A549 treated with AZD9567 at 1 μM for 4 hours (cell line): ENCODE data around the gene DECR2. TPM values are rescaled to one million over a fixed set of nuclear protein-coding genes. Genes with fewer than 3 reads are reported as not detected.

ENCODE experiments used
- total RNA-seq: library from RNA; stranded (reverse); fragments of 200-300 nt; extraction: Qiagen RNA extraction; gene quantifications from 5 replicates; pipeline ENCODE4 v1.2.3, GENCODE V29; 2022; ENCODE audit not compliant: insufficient read depth

DECR2 gene, protein sequence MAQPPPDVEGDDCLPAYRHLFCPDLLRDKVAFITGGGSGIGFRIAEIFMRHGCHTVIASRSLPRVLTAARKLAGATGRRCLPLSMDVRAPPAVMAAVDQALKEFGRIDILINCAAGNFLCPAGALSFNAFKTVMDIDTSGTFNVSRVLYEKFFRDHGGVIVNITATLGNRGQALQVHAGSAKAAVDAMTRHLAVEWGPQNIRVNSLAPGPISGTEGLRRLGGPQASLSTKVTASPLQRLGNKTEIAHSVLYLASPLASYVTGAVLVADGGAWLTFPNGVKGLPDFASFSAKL
- total RNA-seq: 22.9 to 32.3 TPM (median 31.6 TPM) in 5 replicates

DNA sequence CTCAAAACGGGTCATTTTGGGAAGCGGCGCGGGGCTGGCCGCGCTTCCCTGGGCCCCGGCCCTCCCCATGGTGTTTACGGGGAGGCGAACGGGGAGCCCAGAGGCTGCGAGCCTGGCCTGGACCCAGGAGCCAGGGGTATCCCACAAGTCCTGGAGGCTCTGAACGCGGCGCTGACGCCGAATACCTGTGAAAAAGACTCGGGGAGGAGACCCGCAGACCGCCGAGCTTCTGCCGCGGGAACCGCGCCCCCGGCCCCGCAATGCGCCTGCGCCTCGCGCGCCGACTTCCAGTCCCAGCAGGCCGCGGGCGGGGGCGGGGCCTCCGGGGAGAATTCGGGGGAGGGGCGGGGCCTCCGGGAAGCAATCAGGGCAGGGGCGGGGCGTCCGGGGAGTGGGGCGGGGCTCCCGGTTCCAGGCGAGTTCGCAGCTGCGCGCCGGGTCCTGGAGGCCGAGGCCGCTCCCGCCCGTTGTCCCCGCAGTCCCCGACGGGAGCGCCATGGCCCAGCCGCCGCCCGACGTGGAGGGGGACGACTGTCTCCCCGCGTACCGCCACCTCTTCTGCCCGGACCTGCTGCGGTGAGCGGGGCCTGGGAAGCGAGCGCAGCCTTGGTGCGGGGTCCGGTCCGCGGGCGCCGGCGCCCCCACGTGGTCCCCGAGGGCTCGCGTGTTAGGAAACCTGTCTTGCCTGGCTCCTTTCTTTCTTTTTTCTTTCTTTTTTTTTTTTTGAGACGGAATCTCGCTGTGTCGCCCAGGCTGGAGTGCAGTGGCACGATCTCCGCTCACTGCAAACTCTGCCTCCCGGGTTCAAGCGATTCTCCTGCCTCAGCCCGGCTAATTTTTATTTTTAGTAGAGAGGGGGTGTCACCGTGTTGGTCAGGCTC is at the start of gene DECR2:
DECR2 (plus strand) TSS at position 418 of the 881 bp plus-strand sequence; CDS start at position 497, 79 bp downstream.

DNA sequence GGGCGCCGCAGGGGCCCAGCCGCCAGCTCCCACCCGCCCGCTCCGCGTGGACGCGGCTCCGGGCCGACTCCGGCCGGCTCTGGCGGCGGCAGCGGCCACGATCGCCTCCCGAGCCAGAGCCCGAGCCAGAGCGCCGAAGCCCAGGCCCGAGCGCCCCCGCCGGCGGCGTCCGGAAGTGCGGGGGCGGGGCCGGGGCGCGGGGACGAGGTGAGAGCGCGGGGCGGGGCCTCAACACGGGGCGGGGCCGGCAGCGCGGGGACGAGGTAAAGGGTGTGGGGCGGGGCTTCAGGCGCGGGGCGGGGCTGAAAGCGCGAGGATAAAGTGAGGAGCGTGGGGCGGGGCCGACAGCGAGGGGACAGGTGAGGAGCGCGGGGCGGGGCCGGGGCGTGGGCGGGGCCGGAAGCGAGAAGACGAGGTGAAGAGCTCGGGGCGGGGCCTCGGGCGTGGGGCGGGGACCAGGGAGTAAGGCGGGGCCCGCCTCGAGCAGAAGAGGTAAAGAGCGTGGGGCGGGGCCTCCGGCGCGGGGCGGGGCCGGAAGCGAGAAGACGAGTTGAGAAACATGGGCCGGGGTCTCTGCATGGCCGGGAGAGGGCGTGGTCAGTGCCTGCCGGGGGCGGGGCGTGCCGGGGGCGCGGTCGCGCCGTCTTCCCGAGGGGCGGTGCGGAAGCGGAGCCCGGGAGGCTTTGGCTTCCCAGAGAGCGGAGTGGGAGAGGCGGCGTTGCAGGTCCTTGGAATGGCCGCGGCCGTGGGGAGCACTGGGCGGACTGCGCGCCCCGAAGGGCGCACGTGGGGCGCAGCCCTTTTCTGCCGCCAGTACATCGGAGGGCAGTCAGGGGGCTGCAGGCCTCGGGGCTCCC is 48.9 kb upstream of the DECR2 start, which contains the start of gene AXIN1:
AXIN1 (minus strand) TSS at position 177 of the 857 bp plus-strand sequence. CDS start 5,698 bp downstream, outside the sequence.

DNA sequence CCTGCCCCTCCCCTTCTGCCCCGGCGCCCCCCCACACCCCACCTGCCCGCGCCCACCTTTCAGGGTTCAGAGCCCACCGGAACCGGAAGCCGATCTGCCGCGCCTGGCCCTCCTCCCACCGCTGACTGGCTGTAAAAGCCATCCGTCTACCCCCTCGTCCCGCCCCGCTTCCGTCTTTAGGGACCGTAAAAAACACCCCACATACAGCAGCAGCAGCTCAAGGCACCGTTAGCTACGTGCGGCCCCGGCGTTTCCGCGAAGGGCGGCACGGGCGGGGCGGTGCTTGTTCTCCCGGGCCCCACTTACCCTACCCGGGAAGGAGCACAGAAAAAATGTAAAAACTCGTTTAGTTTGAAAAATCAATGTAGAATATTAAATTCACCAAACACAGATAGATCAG is 31.2 kb upstream of the DECR2 start, which contains the start of gene MRPL28:
MRPL28 (minus strand) TSS at position 96 of the 400 bp plus-strand sequence. CDS start 320 bp downstream, outside the sequence.

DNA sequence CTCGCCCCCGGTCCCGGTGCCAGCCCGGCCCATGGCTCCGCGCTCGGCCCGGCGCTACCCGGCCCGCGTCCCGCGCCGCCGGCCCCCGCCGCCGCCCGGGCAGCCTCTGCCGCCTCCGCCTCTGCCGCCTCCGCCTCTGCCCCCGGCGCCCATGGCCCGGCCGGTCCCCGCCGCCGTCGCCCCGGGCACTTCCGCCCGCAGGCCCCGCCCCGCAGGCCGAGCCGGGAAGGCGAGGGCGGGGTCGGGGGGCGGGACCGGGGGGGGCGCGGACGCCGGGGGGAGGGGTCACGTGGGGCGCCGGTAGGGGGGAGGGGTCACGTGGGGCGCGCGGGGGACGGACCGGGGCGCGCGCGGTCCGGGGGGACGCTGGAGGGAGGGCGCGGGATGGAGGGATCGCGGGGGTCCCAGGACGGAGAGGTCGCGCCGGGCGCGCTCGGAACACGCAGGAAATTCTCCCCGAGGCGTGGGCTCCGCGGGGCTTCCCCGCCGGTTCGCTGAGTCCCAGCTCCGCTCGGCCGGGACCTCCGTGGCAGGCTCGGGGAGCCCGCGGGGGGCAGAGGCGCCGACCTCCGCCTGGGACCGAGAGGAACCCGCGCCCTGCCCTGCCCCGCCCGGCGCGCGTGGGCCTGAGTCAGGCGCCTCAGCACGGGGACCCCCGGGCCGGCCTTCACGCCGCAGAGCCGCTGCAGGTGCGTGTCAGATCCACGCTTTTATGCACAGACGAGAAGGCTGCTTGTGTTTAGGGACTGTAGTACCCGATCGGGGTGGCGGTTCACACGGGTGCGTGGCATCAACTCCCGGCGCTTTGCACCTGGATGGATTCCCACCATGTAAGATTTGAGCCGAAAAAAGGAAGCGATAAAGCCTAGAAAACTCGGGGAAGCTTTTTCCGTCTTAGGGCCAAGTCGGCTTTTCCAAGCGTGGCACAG is 19.6 kb upstream of the DECR2 start, which contains the start of gene PGAP6:
PGAP6 (minus strand) TSS at position 190 of the 929 bp plus-strand sequence; CDS start at position 33, 157 bp downstream.

DNA sequence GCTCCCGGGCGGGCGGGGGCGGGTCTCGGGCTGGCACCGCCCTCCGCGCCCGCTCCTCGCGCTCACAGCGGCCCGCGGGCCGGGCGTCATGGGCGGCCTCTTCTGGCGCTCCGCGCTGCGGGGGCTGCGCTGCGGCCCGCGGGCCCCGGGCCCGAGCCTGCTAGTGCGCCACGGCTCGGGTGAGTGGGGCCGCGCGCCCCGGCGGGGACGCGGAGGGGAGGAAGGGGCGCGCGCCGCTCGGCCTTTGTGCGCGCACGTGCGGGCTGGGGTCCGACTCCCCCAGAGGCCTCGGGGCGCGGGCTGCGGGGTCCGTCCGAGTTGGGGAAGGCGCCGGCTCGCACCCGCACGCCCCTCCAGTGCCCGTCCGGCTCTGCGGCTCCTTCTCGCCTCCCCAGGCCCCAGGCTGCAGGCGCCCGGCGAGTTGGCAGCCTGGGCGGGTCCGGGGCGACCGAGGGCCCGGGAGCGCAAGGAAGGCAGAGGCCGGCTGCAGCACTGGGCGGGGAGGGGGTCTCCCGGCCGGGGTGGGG is 4.5 kb upstream of the DECR2 start, which contains the start of gene NME4:
NME4 (plus strand) TSS at position 65 of the 527 bp plus-strand sequence; CDS start at position 89, 24 bp downstream.

DNA sequence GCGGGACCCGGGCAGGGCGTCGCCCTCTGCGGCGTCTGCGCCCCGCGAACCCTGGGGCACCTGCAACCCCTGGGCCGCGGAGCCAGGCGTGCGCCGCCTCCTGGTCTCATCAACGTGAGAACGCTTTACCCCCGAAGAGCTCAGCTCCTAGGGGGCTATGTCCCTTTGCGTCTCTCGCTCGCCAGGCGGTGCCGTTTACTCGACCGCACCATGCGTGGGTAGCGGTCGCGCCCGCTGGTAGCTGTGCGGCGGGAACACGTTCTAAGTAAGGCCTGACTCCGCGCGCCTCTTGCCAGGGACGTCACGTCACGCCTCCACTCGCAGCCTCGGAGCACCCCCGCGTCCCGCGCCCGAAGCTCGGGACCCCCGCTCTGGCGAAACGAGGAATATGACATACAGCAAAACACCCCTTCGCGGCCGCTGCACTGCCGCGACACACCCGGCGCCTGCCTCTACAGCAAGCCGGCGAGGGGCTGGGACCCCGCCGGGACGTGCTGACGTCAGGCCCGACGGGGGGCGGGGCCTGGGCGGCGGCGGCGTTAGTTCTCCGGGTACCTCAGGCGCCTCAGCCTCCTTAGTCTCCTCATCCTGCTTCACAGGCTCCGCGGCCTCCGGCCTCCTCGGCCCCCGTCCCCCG is 23.5 kb downstream of the DECR2 start, which contains the start of gene RAB11FIP3:
RAB11FIP3 (plus strand) TSS at position 568 of the 637 bp plus-strand sequence. CDS start 358 bp downstream, outside the sequence.

Other genes starting within 250 kb of the DECR2 start
- gene HBZ, start 249.2 kb upstream of the DECR2 start, total RNA-seq: 0.18 TPM in 1 of 5 replicates, not detected in the others
- not detected in 5 replicates for gene HBM, start 235.9 kb upstream of the DECR2 start, total RNA-seq
- gene HBA2, start 229.0 kb upstream of the DECR2 start, total RNA-seq: 0.29 to 1.0 TPM (median 1.0 TPM) in 3 of 5 replicates, not detected in the others
- gene HBA1, start 225.2 kb upstream of the DECR2 start, total RNA-seq: 1.2 to 1.9 TPM (median 1.5 TPM) in 4 of 5 replicates, not detected in the other
- gene HBQ1, start 221.4 kb upstream of the DECR2 start, total RNA-seq: 6.4 to 8.0 TPM (median 7.1 TPM) in 5 replicates
- 43.0 to 55.3 TPM (median 52.7 TPM) in 5 replicates for gene LUC7L, start 172.4 kb upstream of the DECR2 start, total RNA-seq
- gene FAM234A, start 167.1 kb upstream of the DECR2 start, total RNA-seq: 39.1 to 52.9 TPM (median 51.9 TPM) in 5 replicates
- gene RGS11, start 125.9 kb upstream of the DECR2 start, total RNA-seq: 2.3 to 5.7 TPM (median 3.9 TPM) in 5 replicates
- 2.9 to 3.7 TPM (median 3.0 TPM) in 5 replicates for gene ARHGDIG, start 121.3 kb upstream of the DECR2 start, total RNA-seq
- 0.16 to 0.67 TPM (median 0.29 TPM) in 4 of 5 replicates, not detected in the other for gene PDIA2, start 118.7 kb upstream of the DECR2 start, total RNA-seq
- 21.4 to 36.9 TPM (median 34.6 TPM) in 5 replicates for gene AXIN1, start 49.2 kb upstream of the DECR2 start, total RNA-seq
- 112 to 128 TPM (median 125 TPM) in 5 replicates for gene MRPL28, start 31.3 kb upstream of the DECR2 start, total RNA-seq
- 36.0 to 40.7 TPM (median 37.3 TPM) in 5 replicates for gene PGAP6, start 19.9 kb upstream of the DECR2 start, total RNA-seq
- 326 to 424 TPM (median 419 TPM) in 5 replicates for gene NME4, start 4.7 kb upstream of the DECR2 start, total RNA-seq
- 23.5 to 29.0 TPM (median 27.5 TPM) in 5 replicates for gene RAB11FIP3, start 23.8 kb downstream of the DECR2 start, total RNA-seq
- gene CAPN15, start 125.8 kb downstream of the DECR2 start, total RNA-seq: 45.6 to 75.6 TPM (median 71.1 TPM) in 5 replicates
- 0.05 to 0.19 TPM (median 0.08 TPM) in 4 of 5 replicates, not detected in the other for gene PRR35, start 158.5 kb downstream of the DECR2 start, total RNA-seq
- gene NHLRC4, start 165.1 kb downstream of the DECR2 start, total RNA-seq: 0.14 to 0.24 TPM (median 0.21 TPM) in 4 of 5 replicates, not detected in the other
- 41.9 to 44.5 TPM (median 42.8 TPM) in 5 replicates for gene PIGQ, start 168.1 kb downstream of the DECR2 start, total RNA-seq
- gene RAB40C, start 188.2 kb downstream of the DECR2 start, total RNA-seq: 16.5 to 21.1 TPM (median 20.7 TPM) in 5 replicates
- gene WFIKKN1, start 229.1 kb downstream of the DECR2 start, total RNA-seq: 0.21 to 0.26 TPM (median 0.23 TPM) in 4 of 5 replicates, not detected in the other
- gene METTL26, start 234.4 kb downstream of the DECR2 start, total RNA-seq: 77.8 to 140 TPM (median 136 TPM) in 5 replicates
- 21.4 to 47.7 TPM (median 40.9 TPM) in 5 replicates for gene MCRIP2, start 239.9 kb downstream of the DECR2 start, total RNA-seq
- gene WDR90, start 247.5 kb downstream of the DECR2 start, total RNA-seq: 29.1 to 35.6 TPM (median 31.4 TPM) in 5 replicates